Loucy (cell line): Measurements from ENCODE around the gene DTNA.

Source experiments
- H2AFZ ChIP-seq: fragments of 200-600 bp; sonication (generic); 2 replicates; pipeline ENCODE4 v1.6.0; 2016; ENCODE audit warnings: antibody characterized with exemption, mild to moderate bottlenecking, low read length, moderate library complexity
- H3F3A ChIP-seq: fragments of 200-600 bp; 2 replicates; pipeline ENCODE4 v1.6.0; 2016; ENCODE audit warnings: antibody characterized with exemption, low read depth, mild to moderate bottlenecking
- H3K27me3 ChIP-seq: fragments of 200-600 bp; sonication (generic); 2 replicates; pipeline ENCODE4 v1.6.1; 2014; ENCODE audit warnings: low read length, mild to moderate bottlenecking; ENCODE audit not compliant: insufficient read depth, poor library complexity, severe bottlenecking
- H3K36me3 ChIP-seq: fragments of 200-600 bp; sonication (generic); 2 replicates; pipeline ENCODE4 v1.6.1; 2016; ENCODE audit warnings: low read length; ENCODE audit not compliant: insufficient read depth
- H3K4me1 ChIP-seq: fragments of 200-600 bp; sonication (generic); 2 replicates; pipeline ENCODE4 v1.5.1; 2014; ENCODE audit warnings: low read length, mild to moderate bottlenecking; ENCODE audit not compliant: insufficient read depth, poor library complexity, severe bottlenecking
- H3K4me2 ChIP-seq: fragments of 200-600 bp; sonication (generic); 2 replicates; pipeline ENCODE4 v1.6.0; 2014; ENCODE audit warnings: antibody characterized with exemption, low read length, low read depth, mild to moderate bottlenecking; ENCODE audit not compliant: poor library complexity, severe bottlenecking
- H3K4me3 ChIP-seq: fragments of 200-600 bp; sonication (generic); 2 replicates; pipeline ENCODE4 v1.5.1; 2014; ENCODE audit warnings: low read length, mild to moderate bottlenecking, mixed read lengths; ENCODE audit not compliant: poor library complexity, severe bottlenecking
- H3K79me2 ChIP-seq: fragments of 200-600 bp; sonication (generic); 2 replicates; pipeline ENCODE4 v1.6.1; 2014; ENCODE audit warnings: low read length; ENCODE audit not compliant: insufficient read depth
- H3K9ac ChIP-seq: fragments of 200-600 bp; sonication (generic); 2 replicates; pipeline ENCODE4 v1.6.0; 2014; ENCODE audit warnings: mild to moderate bottlenecking, low read depth, low read length, moderate library complexity; ENCODE audit not compliant: poor library complexity, severe bottlenecking
- H3K9me2 ChIP-seq: fragments of 200-600 bp; sonication (generic); replicated peaks from 2 replicates; pipeline ENCODE4 v1.6.1; 2016; ENCODE audit warnings: low read depth, low read length, mixed read lengths
- H3K9me3 ChIP-seq: fragments of 200-600 bp; sonication (generic); 2 replicates; pipeline ENCODE4 v1.6.1; 2014; ENCODE audit warnings: mild to moderate bottlenecking, antibody characterized with exemption, low read length, low read depth; ENCODE audit not compliant: insufficient read depth
- H4K20me1 ChIP-seq: fragments of 200-600 bp; sonication (generic); 2 replicates; pipeline ENCODE4 v1.6.0; 2014; ENCODE audit warnings: antibody characterized with exemption, low read length, mild to moderate bottlenecking; ENCODE audit not compliant: insufficient read depth, poor library complexity, severe bottlenecking
- EZH2phosphoT487 ChIP-seq: fragments of 200-600 bp; IDR thresholded peaks from 2 replicates; pipeline ENCODE4 v1.6.1; 2018; ENCODE audit warnings: antibody characterized with exemption, mild to moderate bottlenecking, moderate library complexity, borderline replicate concordance
- TF ChIP-seq, protein P1 (sequence below): fragments of 200-600 bp; sonication (generic); conservative IDR thresholded peaks from 2 replicates; pipeline ENCODE4 v1.5.1; 2014; ENCODE audit warnings: mild to moderate bottlenecking, antibody characterized with exemption, low read length

Gene DTNA

DNA sequence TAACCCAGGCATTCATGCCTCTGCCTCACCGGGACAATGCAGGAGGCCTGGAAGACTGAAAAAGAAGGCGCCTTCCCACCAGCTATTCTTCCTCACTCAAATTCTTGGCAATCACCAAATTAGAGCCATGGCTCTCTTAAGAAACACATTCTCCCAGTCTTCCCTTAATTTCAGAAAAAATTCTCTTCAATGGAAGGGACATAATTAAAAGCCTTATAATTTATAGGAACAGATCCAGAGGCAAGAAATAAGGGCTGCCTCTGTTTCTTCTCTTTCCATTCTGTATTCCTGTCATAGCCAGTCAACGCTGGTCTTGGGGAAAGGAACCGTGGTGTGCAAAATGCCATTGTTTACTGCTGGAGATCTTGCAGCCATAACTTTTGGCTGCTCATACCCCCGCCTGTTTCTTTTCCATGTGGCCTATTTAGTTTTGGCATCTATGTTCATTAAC lies 32.8 kb downstream of the DTNA start:
- H3K4me3 ChIP-seq: no peak overlapping the region
- H3F3A ChIP-seq: no peaks in the 10 kb centered on the region
- H3K9me2 ChIP-seq: no peaks in the 10 kb centered on the region
- no peak overlapping the region for H3K4me2 ChIP-seq
- no peak overlapping the region for H3K9ac ChIP-seq
- no peaks in the 10 kb centered on the region for H3K79me2 ChIP-seq
- H3K27me3 ChIP-seq: no peaks in the 10 kb centered on the region
- H3K36me3 ChIP-seq: no peaks in the 10 kb centered on the region
- no peak overlapping the region for H2AFZ ChIP-seq
- no peaks in the 10 kb centered on the region for H4K20me1 ChIP-seq
- TF ChIP-seq EZH2phosphoT487: no peak
- TF ChIP-seq, protein P1, sequence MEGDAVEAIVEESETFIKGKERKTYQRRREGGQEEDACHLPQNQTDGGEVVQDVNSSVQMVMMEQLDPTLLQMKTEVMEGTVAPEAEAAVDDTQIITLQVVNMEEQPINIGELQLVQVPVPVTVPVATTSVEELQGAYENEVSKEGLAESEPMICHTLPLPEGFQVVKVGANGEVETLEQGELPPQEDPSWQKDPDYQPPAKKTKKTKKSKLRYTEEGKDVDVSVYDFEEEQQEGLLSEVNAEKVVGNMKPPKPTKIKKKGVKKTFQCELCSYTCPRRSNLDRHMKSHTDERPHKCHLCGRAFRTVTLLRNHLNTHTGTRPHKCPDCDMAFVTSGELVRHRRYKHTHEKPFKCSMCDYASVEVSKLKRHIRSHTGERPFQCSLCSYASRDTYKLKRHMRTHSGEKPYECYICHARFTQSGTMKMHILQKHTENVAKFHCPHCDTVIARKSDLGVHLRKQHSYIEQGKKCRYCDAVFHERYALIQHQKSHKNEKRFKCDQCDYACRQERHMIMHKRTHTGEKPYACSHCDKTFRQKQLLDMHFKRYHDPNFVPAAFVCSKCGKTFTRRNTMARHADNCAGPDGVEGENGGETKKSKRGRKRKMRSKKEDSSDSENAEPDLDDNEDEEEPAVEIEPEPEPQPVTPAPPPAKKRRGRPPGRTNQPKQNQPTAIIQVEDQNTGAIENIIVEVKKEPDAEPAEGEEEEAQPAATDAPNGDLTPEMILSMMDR: no peak
- no peaks in the 10 kb centered on the region for H3K4me1 ChIP-seq
- H3K9me3 ChIP-seq: no peaks in the 10 kb centered on the region

DNA sequence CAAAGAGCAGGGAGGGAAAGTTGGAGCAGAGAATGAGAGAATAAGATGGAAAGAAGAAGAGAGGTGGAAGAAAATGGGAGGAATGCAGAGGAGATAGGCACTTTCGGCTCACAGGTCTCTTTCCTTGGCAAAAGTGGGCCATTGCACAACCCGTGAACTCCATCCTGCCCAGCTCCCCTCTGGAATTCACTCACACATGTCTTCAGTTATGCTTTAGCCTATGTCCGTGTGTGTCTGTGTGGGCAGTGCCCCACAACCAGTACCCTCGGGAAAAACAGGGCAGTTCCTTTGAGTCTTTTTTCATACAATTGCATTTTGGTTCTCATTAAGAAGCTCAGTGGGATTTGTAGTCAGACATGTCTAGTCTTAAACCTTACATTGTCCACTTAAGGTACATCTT lies 34.5 kb downstream of the DTNA start:
- Histone ChIP-seq H3K9me2 (no peaks in the 10 kb centered on the region), H3K36me3 (no peaks in the 10 kb centered on the region), H3K9ac (no peak overlapping the region), H2AFZ (no peak overlapping the region), H3K4me1 (no peaks in the 10 kb centered on the region), H3K4me2 (no peak overlapping the region), H3K79me2 (no peaks in the 10 kb centered on the region), H3F3A (no peaks in the 10 kb centered on the region), H3K9me3 (no peaks in the 10 kb centered on the region), H3K27me3 (no peaks in the 10 kb centered on the region), H3K4me3 (no peak overlapping the region), H4K20me1 (no peaks in the 10 kb centered on the region)
- TF ChIP-seq, protein P1: no peak
- TF ChIP-seq EZH2phosphoT487: no peak

DNA sequence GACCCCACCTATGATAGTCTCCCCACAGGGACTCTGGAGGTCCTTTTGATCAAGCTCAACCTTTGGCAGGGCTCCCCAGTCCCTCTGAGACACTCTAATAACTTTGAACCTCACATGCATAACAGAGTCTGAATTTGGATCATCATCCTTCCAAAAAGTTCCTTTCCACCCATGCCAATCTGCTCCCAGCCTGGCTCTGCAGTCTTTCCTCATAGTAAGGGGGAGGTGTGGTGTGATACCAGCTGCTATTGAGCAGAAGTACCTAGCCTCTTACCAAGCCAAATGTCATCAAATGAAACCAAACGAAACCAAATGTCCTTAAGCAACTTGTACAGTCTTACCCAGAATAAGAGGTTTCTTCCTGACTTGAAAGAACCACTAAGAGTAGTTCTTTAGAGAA lies 36.5 kb downstream of the DTNA start:
- Histone ChIP-seq H3K79me2 (no peaks in the 10 kb centered on the region), H3K9ac (no peak overlapping the region), H3K27me3 (no peaks in the 10 kb centered on the region), H3K36me3 (no peaks in the 10 kb centered on the region), H3K4me2 (no peak overlapping the region), H4K20me1 (no peaks in the 10 kb centered on the region), H2AFZ (no peak overlapping the region), H3K4me1 (no peaks in the 10 kb centered on the region), H3K4me3 (no peak overlapping the region), H3F3A (no peaks in the 10 kb centered on the region), H3K9me3 (no peaks in the 10 kb centered on the region), H3K9me2 (no peaks in the 10 kb centered on the region)
- TF ChIP-seq, protein P1: no peak
- TF ChIP-seq EZH2phosphoT487: no peak
